Right lobe of liver (tissue), 4 donors: ENCODE measurements around the gene RASL12.

Experiments used
- CTCF ChIP-seq, 4 donors: fragments of 200-600 bp in 3 of 4; fragments of 450-650 bp in 1 of 4; IDR thresholded peaks; one replicate each; pipeline versions ENCODE4 v1.5.1 to v1.8.0; 2016 to 2022; ENCODE audit warnings: antibody characterized with exemption in 4 of 4, mild to moderate bottlenecking in 2 of 4
- POLR2A ChIP-seq: fragments of 450-650 bp; IDR thresholded peaks from one replicate; pipeline ENCODE4 v1.6.1; 2017; ENCODE audit warnings: antibody characterized with exemption, mild to moderate bottlenecking
- donor health status: DM: no; HTN: no; CAD: no.
- donor health status: DM: no; HTN: no; CAD: no.
- donor health status: DM: no; HTN: yes; CAD: no.

- TF ChIP-seq CTCF (IDR thresholded peaks at IDR 0.05) (no peak), POLR2A (no peak)
Observed at GRCh38 chr15:65069179-65069578, 1.4 kb upstream of the RASL12 start.
